C4-2B (cell line): ENCODE results near the gene SYTL1.

Experiments used
- ZFX ChIP-seq: fragments of 450-650 bp; IDR thresholded peaks from 2 replicates; pipeline ENCODE4 v1.6.1; 2017
- TF ChIP-seq, protein P1 (sequence below): fragments of 450-650 bp; conservative IDR thresholded peaks from 2 replicates; pipeline ENCODE4 v1.5.1; 2017; ENCODE audit warnings: mild to moderate bottlenecking

DNA sequence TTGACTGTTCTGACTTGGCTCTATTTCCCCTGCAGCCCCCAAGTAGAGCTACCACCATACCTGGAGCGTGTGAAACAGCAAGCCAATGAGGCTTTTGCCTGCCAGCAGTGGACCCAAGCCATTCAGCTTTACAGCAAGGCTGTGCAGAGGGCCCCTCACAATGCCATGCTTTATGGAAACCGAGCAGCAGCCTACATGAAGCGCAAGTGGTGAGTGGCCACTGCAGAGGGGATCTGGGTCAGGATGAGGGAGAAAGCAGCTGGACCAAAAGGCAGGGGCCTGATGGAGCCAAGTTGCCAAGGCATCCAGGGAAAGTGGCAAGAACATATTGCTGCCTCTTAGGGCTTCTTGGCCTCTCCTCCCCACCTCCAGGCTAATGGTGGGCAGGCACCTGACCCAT is 43.9 kb upstream of the SYTL1 start:
- TF ChIP-seq, protein P1, sequence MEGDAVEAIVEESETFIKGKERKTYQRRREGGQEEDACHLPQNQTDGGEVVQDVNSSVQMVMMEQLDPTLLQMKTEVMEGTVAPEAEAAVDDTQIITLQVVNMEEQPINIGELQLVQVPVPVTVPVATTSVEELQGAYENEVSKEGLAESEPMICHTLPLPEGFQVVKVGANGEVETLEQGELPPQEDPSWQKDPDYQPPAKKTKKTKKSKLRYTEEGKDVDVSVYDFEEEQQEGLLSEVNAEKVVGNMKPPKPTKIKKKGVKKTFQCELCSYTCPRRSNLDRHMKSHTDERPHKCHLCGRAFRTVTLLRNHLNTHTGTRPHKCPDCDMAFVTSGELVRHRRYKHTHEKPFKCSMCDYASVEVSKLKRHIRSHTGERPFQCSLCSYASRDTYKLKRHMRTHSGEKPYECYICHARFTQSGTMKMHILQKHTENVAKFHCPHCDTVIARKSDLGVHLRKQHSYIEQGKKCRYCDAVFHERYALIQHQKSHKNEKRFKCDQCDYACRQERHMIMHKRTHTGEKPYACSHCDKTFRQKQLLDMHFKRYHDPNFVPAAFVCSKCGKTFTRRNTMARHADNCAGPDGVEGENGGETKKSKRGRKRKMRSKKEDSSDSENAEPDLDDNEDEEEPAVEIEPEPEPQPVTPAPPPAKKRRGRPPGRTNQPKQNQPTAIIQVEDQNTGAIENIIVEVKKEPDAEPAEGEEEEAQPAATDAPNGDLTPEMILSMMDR = no peak
- no peak for TF ChIP-seq ZFX
